ENCODE results near the gene RASEF. TPM values are rescaled to one million over a fixed set of nuclear protein-coding genes. Genes with fewer than 3 reads are reported as not detected.

The RASEF gene
- total and polyA plus RNA-seq, 5 experiments from 2014 or later, result not detected

- Mint-ChIP-seq H3K4me1 (peaks cover 0 to 4% (median 1%) of the 10 kb centered on the region in 4 donors), H3K27me3 (peaks cover 0 to 29% (median 5%) of the 10 kb centered on the region in 5 donors), H3K9me3 (peaks cover 0 to 2% (median 0%) of the 10 kb centered on the region in 9 donors), H3K4me3 (no peak overlapping the region), H3K27ac (peak overlapping the region in 1 of 10 donors; percentile 2), H3K36me3 (peaks cover 0 to 2% (median 0%) of the 10 kb centered on the region in 3 donors)
- POLR2A ChIA-PET, result no interaction called here
- DNase-seq (no peak), ATAC-seq (no peak)
Measured at GRCh38 chr9:83006378-83006777, 56.6 kb downstream of the RASEF start.

GRCh38 chr9:83005963-83006362, 57.0 kb downstream of the RASEF start:
- DNase-seq (no peak), ATAC-seq (no peak)
- POLR2A ChIA-PET, result no interaction called here
- Mint-ChIP-seq H3K4me3 (no peak overlapping the region), H3K4me1 (peaks cover 0 to 4% (median 1%) of the 10 kb centered on the region in 4 donors), H3K9me3 (peaks cover 0 to 2% (median 0%) of the 10 kb centered on the region in 9 donors), H3K36me3 (peaks cover 0 to 2% (median 0%) of the 10 kb centered on the region in 3 donors), H3K27ac (peak overlapping the region in 1 of 10 donors; percentile 2), H3K27me3 (peaks cover 0 to 29% (median 5%) of the 10 kb centered on the region in 5 donors)

GRCh38 chr9:83005361-83005760, 57.6 kb downstream of the RASEF start:
- peaks cover 0 to 29% (median 5%) of the 10 kb centered on the region in 5 donors for H3K27me3 Mint-ChIP-seq
- DNase-seq, result no peak
- no peak for ATAC-seq
- no peak overlapping the region for H3K27ac Mint-ChIP-seq
- H3K4me3 Mint-ChIP-seq, result no peak overlapping the region
- peaks cover 0 to 4% (median 1%) of the 10 kb centered on the region in 4 donors for H3K4me1 Mint-ChIP-seq
- POLR2A ChIA-PET, result no interaction called here
- peaks cover 0 to 2% (median 0%) of the 10 kb centered on the region in 9 donors for H3K9me3 Mint-ChIP-seq
- peaks cover 0 to 2% (median 0%) of the 10 kb centered on the region in 3 donors for H3K36me3 Mint-ChIP-seq

- H3K4me3 Mint-ChIP-seq, result no peak overlapping the region
- no peak overlapping the region for H3K27ac Mint-ChIP-seq
- peaks cover 0 to 13% (median 0%) of the 10 kb centered on the region in 5 donors for H3K27me3 Mint-ChIP-seq
- H3K4me1 Mint-ChIP-seq, result peaks cover 0 to 4% (median 0%) of the 10 kb centered on the region in 4 donors
- POLR2A ChIA-PET, result no interaction called here
- no peak for DNase-seq
- no peak for ATAC-seq
- H3K36me3 Mint-ChIP-seq, result peaks cover 0 to 2% (median 0%) of the 10 kb centered on the region in 3 donors
- no peaks in the 10 kb centered on the region for H3K9me3 Mint-ChIP-seq
Measured at GRCh38 chr9:83002329-83002728, 60.6 kb downstream of the RASEF start.

GRCh38 chr9:83000765-83001164, 62.2 kb downstream of the RASEF start:
- ATAC-seq, result no peak
- Mint-ChIP-seq H3K4me3 (no peak overlapping the region), H3K27me3 (peaks cover 0 to 11% (median 0%) of the 10 kb centered on the region in 5 donors), H3K27ac (no peak overlapping the region), H3K4me1 (no peaks in the 10 kb centered on the region), H3K9me3 (no peaks in the 10 kb centered on the region), H3K36me3 (no peaks in the 10 kb centered on the region)
- POLR2A ChIA-PET, result no interaction called here
- no peak for DNase-seq

- H3K27me3 Mint-ChIP-seq, result peaks cover 0 to 5% (median 0%) of the 10 kb centered on the region in 5 donors
Measured at GRCh38 chr9:82998409-82998808, 64.5 kb downstream of the RASEF start.

GRCh38 chr9:82997476-82998140, 65.3 kb downstream of the RASEF start:
- Mint-ChIP-seq H3K27ac (no peak overlapping the region), H3K36me3 (no peaks in the 10 kb centered on the region), H3K27me3 (peaks cover 0 to 5% (median 0%) of the 10 kb centered on the region in 5 donors), H3K4me3 (no peak overlapping the region), H3K4me1 (no peaks in the 10 kb centered on the region), H3K9me3 (no peaks in the 10 kb centered on the region)
- ATAC-seq (no peak), DNase-seq (no peak)
- POLR2A ChIA-PET, result no interaction called here

More at GRCh38 chr9:82998409-82998808, 64.5 kb downstream of the RASEF start:
- no peak for DNase-seq
- no peaks in the 10 kb centered on the region for H3K36me3 Mint-ChIP-seq
- no peak for ATAC-seq
- H3K9me3 Mint-ChIP-seq, result no peaks in the 10 kb centered on the region
- POLR2A ChIA-PET, result no interaction called here
- no peak overlapping the region for H3K27ac Mint-ChIP-seq
- H3K4me1 Mint-ChIP-seq, result no peaks in the 10 kb centered on the region
- no peak overlapping the region for H3K4me3 Mint-ChIP-seq

- peaks cover 0 to 5% (median 0%) of the 10 kb centered on the region in 5 donors for H3K27me3 Mint-ChIP-seq
- no peak overlapping the region for H3K4me3 Mint-ChIP-seq
- H3K4me1 Mint-ChIP-seq, result no peaks in the 10 kb centered on the region
- no peaks in the 10 kb centered on the region for H3K36me3 Mint-ChIP-seq
- ATAC-seq (no peak), DNase-seq (no peak)
- POLR2A ChIA-PET, result no interaction called here
- H3K9me3 Mint-ChIP-seq, result no peaks in the 10 kb centered on the region
- no peak overlapping the region for H3K27ac Mint-ChIP-seq
Measured at GRCh38 chr9:82996941-82997340, 66.0 kb downstream of the RASEF start.

- ATAC-seq (no peak), DNase-seq (no peak)
- H3K27ac Mint-ChIP-seq, result no peak overlapping the region
- no peak overlapping the region for H3K4me3 Mint-ChIP-seq
- no peaks in the 10 kb centered on the region for H3K36me3 Mint-ChIP-seq
- no peaks in the 10 kb centered on the region for H3K9me3 Mint-ChIP-seq
- POLR2A ChIA-PET, result no interaction called here
- no peaks in the 10 kb centered on the region for H3K4me1 Mint-ChIP-seq
- peaks cover 0 to 9% (median 2%) of the 10 kb centered on the region in 5 donors for H3K27me3 Mint-ChIP-seq
Measured at GRCh38 chr9:82993856-82994605, 68.9 kb downstream of the RASEF start.

- Mint-ChIP-seq H3K4me1 (no peaks in the 10 kb centered on the region), H3K4me3 (no peak overlapping the region), H3K27me3 (peaks cover 0 to 4% (median 2%) of the 10 kb centered on the region in 5 donors), H3K36me3 (no peaks in the 10 kb centered on the region), H3K9me3 (no peaks in the 10 kb centered on the region), H3K27ac (no peak overlapping the region)
- ATAC-seq, result no peak
- POLR2A ChIA-PET, result no interaction called here
- no peak for DNase-seq
Measured at GRCh38 chr9:82991671-82992070, 71.3 kb downstream of the RASEF start.

- Mint-ChIP-seq H3K4me1 (no peaks in the 10 kb centered on the region), H3K9me3 (no peaks in the 10 kb centered on the region), H3K27me3 (peaks cover 0 to 4% (median 2%) of the 10 kb centered on the region in 5 donors), H3K36me3 (no peaks in the 10 kb centered on the region), H3K27ac (no peak overlapping the region), H3K4me3 (no peak overlapping the region)
- ATAC-seq, result no peak
- POLR2A ChIA-PET, result no interaction called here
- no peak for DNase-seq
Measured at GRCh38 chr9:82989929-82990328, 73.0 kb downstream of the RASEF start.

GRCh38 chr9:82988488-82988887, 74.5 kb downstream of the RASEF start:
- no peak overlapping the region for H3K4me3 Mint-ChIP-seq
- no peaks in the 10 kb centered on the region for H3K36me3 Mint-ChIP-seq
- ATAC-seq, result no peak
- no peak overlapping the region for H3K27ac Mint-ChIP-seq
- no peaks in the 10 kb centered on the region for H3K4me1 Mint-ChIP-seq
- POLR2A ChIA-PET, result no interaction called here
- no peak for DNase-seq
- H3K27me3 Mint-ChIP-seq, result peaks cover 0 to 4% (median 2%) of the 10 kb centered on the region in 5 donors
- H3K9me3 Mint-ChIP-seq, result peaks cover 0 to 1% (median 0%) of the 10 kb centered on the region in 9 donors

Measured in naive thymus-derived CD8-positive, alpha-beta T cell (primary cell).